DOHH2 (cell line): ENCODE results near the gene ANXA1.

ENCODE experiments used
- CTCF ChIP-seq: fragments of 200-600 bp; sonication (generic); IDR thresholded peaks from one replicate; pipeline ENCODE4 v1.5.1; 2014; ENCODE audit warnings: antibody characterized with exemption, mild to moderate bottlenecking, low read depth, low read length; ENCODE audit not compliant: poor library complexity, severe bottlenecking
- EZH2phosphoT487 ChIP-seq: fragments of 200-600 bp; sonication (generic); IDR thresholded peaks from 2 replicates; pipeline ENCODE4 v1.6.1; 2017; ENCODE audit warnings: borderline replicate concordance, mild to moderate bottlenecking, antibody characterized with exemption, low read length, moderate library complexity, mixed read lengths

GRCh38 chr9:73179589-73179988, 27.9 kb downstream of the ANXA1 start:
- TF ChIP-seq CTCF, result no peak
- no peak for TF ChIP-seq EZH2phosphoT487
